HEK293 (cell line): Measurements from ENCODE around the gene LRRC8D.
A peak's percentile ranks its signal among the peaks of the same experiment; 100 is the strongest.

Experiments
- EGR2 ChIP-seq: fragments of 450-650 bp; formaldehyde crosslinking; IDR thresholded peaks from 2 replicates; pipeline ENCODE4 v1.5.1; 2016; ENCODE audit warnings: low read depth, missing biosample characterization, missing genetic modification characterization
- GFI1B ChIP-seq: fragments of 450-650 bp; formaldehyde crosslinking; IDR thresholded peaks from 2 replicates; pipeline ENCODE4 v1.5.1; 2016; ENCODE audit warnings: missing biosample characterization, missing genetic modification characterization
- GLIS1 ChIP-seq: fragments of 450-650 bp; formaldehyde crosslinking; IDR thresholded peaks from 2 replicates; pipeline ENCODE4 v1.5.1; 2016; ENCODE audit warnings: missing biosample characterization, missing genetic modification characterization
- INSM2 ChIP-seq: fragments of 450-650 bp; formaldehyde crosslinking; IDR thresholded peaks from 2 replicates; pipeline ENCODE4 v1.5.1; 2016; ENCODE audit warnings: missing biosample characterization, missing genetic modification characterization
- KLF1 ChIP-seq: fragments of 450-650 bp; formaldehyde crosslinking; IDR thresholded peaks from 2 replicates; pipeline ENCODE4 v1.5.1; 2016; ENCODE audit warnings: missing biosample characterization, missing genetic modification characterization
- KLF10 ChIP-seq: fragments of 450-650 bp; IDR thresholded peaks from 2 replicates; pipeline ENCODE4 v1.5.1; 2018; ENCODE audit warnings: missing biosample characterization, mild to moderate bottlenecking, missing genetic modification characterization
- MZF1 ChIP-seq: fragments of 450-650 bp; formaldehyde crosslinking; IDR thresholded peaks from 2 replicates; pipeline ENCODE4 v1.5.1; 2017; ENCODE audit warnings: missing biosample characterization, missing genetic modification characterization, borderline replicate concordance
- PRDM2 ChIP-seq: fragments of 450-650 bp; formaldehyde crosslinking; IDR thresholded peaks from 2 replicates; pipeline ENCODE4 v1.5.1; 2016; ENCODE audit warnings: missing biosample characterization, missing genetic modification characterization, borderline replicate concordance
- ZBTB48 ChIP-seq: fragments of 450-650 bp; formaldehyde crosslinking; IDR thresholded peaks from 2 replicates; pipeline ENCODE4 v1.5.1; 2016; ENCODE audit warnings: missing biosample characterization, missing genetic modification characterization
- ZBTB8A ChIP-seq: fragments of 450-650 bp; formaldehyde crosslinking; IDR thresholded peaks from 2 replicates; pipeline ENCODE4 v1.5.1; 2016; ENCODE audit warnings: missing biosample characterization, missing genetic modification characterization
- ZNF112 ChIP-seq: fragments of 450-650 bp; formaldehyde crosslinking; IDR thresholded peaks from 2 replicates; pipeline ENCODE4 v1.5.0; 2017; ENCODE audit warnings: missing biosample characterization, missing genetic modification characterization
- ZNF138 ChIP-seq: fragments of 450-650 bp; formaldehyde crosslinking; IDR thresholded peaks from 2 replicates; pipeline ENCODE4 v1.5.1; 2016; ENCODE audit warnings: missing biosample characterization, missing genetic modification characterization, borderline replicate concordance
- ZNF155 ChIP-seq: fragments of 450-650 bp; formaldehyde crosslinking; IDR thresholded peaks from 2 replicates; pipeline ENCODE4 v1.5.1; 2016; ENCODE audit warnings: missing biosample characterization, missing genetic modification characterization
- ZNF280C ChIP-seq: fragments of 450-650 bp; formaldehyde crosslinking; IDR thresholded peaks from 2 replicates; pipeline ENCODE4 v1.5.1; 2016; ENCODE audit warnings: missing biosample characterization, missing genetic modification characterization
- ZNF324 ChIP-seq: fragments of 450-650 bp; formaldehyde crosslinking; IDR thresholded peaks from 2 replicates; pipeline ENCODE4 v1.5.1; 2016; ENCODE audit warnings: missing biosample characterization, missing genetic modification characterization
- ZNF335 ChIP-seq: fragments of 450-650 bp; formaldehyde crosslinking; conservative IDR thresholded peaks from 2 replicates; pipeline ENCODE4 v1.5.1; 2016; ENCODE audit warnings: missing biosample characterization, missing genetic modification characterization
- ZNF391 ChIP-seq: fragments of 450-650 bp; formaldehyde crosslinking; IDR thresholded peaks from 2 replicates; pipeline ENCODE4 v1.5.1; 2016; ENCODE audit warnings: low read depth, missing biosample characterization, missing genetic modification characterization, borderline replicate concordance
- ZNF433 ChIP-seq: fragments of 450-650 bp; formaldehyde crosslinking; IDR thresholded peaks from 2 replicates; pipeline ENCODE4 v1.5.1; 2016; ENCODE audit warnings: missing biosample characterization, missing genetic modification characterization, low read depth
- ZNF48 ChIP-seq: fragments of 450-650 bp; formaldehyde crosslinking; IDR thresholded peaks from 2 replicates; pipeline ENCODE4 v1.5.1; 2016; ENCODE audit warnings: missing biosample characterization, missing genetic modification characterization
- ZNF530 ChIP-seq: fragments of 450-650 bp; formaldehyde crosslinking; IDR thresholded peaks from 2 replicates; pipeline ENCODE4 v1.5.1; 2016; ENCODE audit warnings: low read depth, missing biosample characterization, missing genetic modification characterization
- ZNF549 ChIP-seq: fragments of 450-650 bp; IDR thresholded peaks from 2 replicates; pipeline ENCODE4 v1.5.1; 2018; ENCODE audit warnings: missing biosample characterization, missing genetic modification characterization, mild to moderate bottlenecking, inconsistent platforms, moderate library complexity
- ZNF561 ChIP-seq: fragments of 450-650 bp; IDR thresholded peaks from 2 replicates; pipeline ENCODE4 v1.5.1; 2018; ENCODE audit warnings: missing biosample characterization, missing genetic modification characterization, borderline replicate concordance
- ZNF580 ChIP-seq: fragments of 450-650 bp; formaldehyde crosslinking; IDR thresholded peaks from 2 replicates; pipeline ENCODE4 v1.5.1; 2016; ENCODE audit warnings: missing biosample characterization, missing genetic modification characterization
- ZNF596 ChIP-seq: fragments of 450-650 bp; IDR thresholded peaks from 2 replicates; pipeline ENCODE4 v1.5.0; 2018; ENCODE audit warnings: missing biosample characterization, mild to moderate bottlenecking, missing genetic modification characterization, moderate library complexity
- ZNF623 ChIP-seq: fragments of 450-650 bp; formaldehyde crosslinking; IDR thresholded peaks from 2 replicates; pipeline ENCODE4 v1.5.1; 2016; ENCODE audit warnings: missing biosample characterization, missing genetic modification characterization
- ZNF701 ChIP-seq: fragments of 450-650 bp; formaldehyde crosslinking; IDR thresholded peaks from 2 replicates; pipeline ENCODE4 v1.5.1; 2016; ENCODE audit warnings: missing biosample characterization, missing genetic modification characterization
- ZNF768 ChIP-seq: fragments of 450-650 bp; formaldehyde crosslinking; IDR thresholded peaks from 2 replicates; pipeline ENCODE4 v1.5.1; 2018; ENCODE audit warnings: missing biosample characterization, mild to moderate bottlenecking, missing genetic modification characterization
- ZNF837 ChIP-seq: fragments of 450-650 bp; formaldehyde crosslinking; IDR thresholded peaks from 2 replicates; pipeline ENCODE4 v1.5.1; 2016; ENCODE audit warnings: missing biosample characterization, missing genetic modification characterization
- ZSCAN5A ChIP-seq: fragments of 450-650 bp; formaldehyde crosslinking; IDR thresholded peaks from 2 replicates; pipeline ENCODE4 v1.5.1; 2016; ENCODE audit warnings: missing biosample characterization, missing genetic modification characterization

LRRC8D gene

GRCh38 chr1:89821322-89822108 lies 683 bp downstream of the LRRC8D start (continued):
- TF ChIP-seq ZNF335 (tag by site-specific recombination) (peak; percentile 46), ZNF580 (tag by site-specific recombination) (no peak), ZNF112 (tag by site-specific recombination) (no peak), ZNF623 (tag by site-specific recombination) (no peak), ZNF768 (tag by site-specific recombination) (no peak), EGR2 (0 out of 2 replicates have a peak, but pooled peaks have one; percentile 37), INSM2 (tag by site-specific recombination) (no peak), ZNF837 (tag by site-specific recombination) (no peak), ZBTB8A (peak; percentile 48; the same call in 1 of the 2 replicates), ZNF48 (tag by site-specific recombination) (no peak), ZSCAN5A (tag by site-specific recombination) (no peak), PRDM2 (no peak), KLF10 (tag by site-specific recombination) (peak; percentile 43; the same call in 1 of the 2 replicates), ZNF549 (tag by site-specific recombination) (0 out of 2 replicates have a peak, but pooled peaks have one; percentile 34), ZNF391 (no peak), ZNF701 (tag by site-specific recombination) (no peak), KLF1 (tag by site-specific recombination) (0 out of 2 replicates have a peak, but pooled peaks have one; percentile 9), GLIS1 (tag by site-specific recombination) (peak; percentile 39), ZNF561 (tag by site-specific recombination) (peak; percentile 77; the same call in 1 of the 2 replicates), ZBTB48 (no peak), MZF1 (no peak), ZNF280C (tag by site-specific recombination) (no peak), ZNF433 (tag by site-specific recombination) (no peak), ZNF530 (tag by site-specific recombination) (no peak), ZNF324 (tag by site-specific recombination) (no peak), ZNF155 (no peak), ZNF138 (no peak), ZNF596 (tag by site-specific recombination) (no peak), GFI1B (tag by site-specific recombination) (no peak)
